HUES6 (cell line): Measurements from ENCODE around the gene RFTN2.

ENCODE experiments used
- H3K27ac ChIP-seq: 2 replicates; pipeline ENCODE4 v1.7.0; 2013; ENCODE audit warnings: low read depth, mild to moderate bottlenecking, low read length, inconsistent platforms
- H3K27me3 ChIP-seq: 2 replicates; pipeline ENCODE4 v1.6.1; 2013; ENCODE audit warnings: low read length; ENCODE audit not compliant: control insufficient read depth, insufficient read depth
- H3K36me3 ChIP-seq: 2 replicates; pipeline ENCODE4 v1.6.1; 2013; ENCODE audit warnings: low read length; ENCODE audit not compliant: control insufficient read depth, insufficient read depth
- H3K4me1 ChIP-seq: 2 replicates; pipeline ENCODE4 v1.6.1; 2013; ENCODE audit warnings: low read length; ENCODE audit not compliant: control insufficient read depth, insufficient read depth
- H3K4me3 ChIP-seq: 2 replicates; pipeline ENCODE4 v1.5.1; 2013; ENCODE audit warnings: low read depth, low read length
- H3K9ac ChIP-seq: one replicate; pipeline ENCODE4 v1.6.1; 2013; ENCODE audit warnings: mild to moderate bottlenecking, low read length
- H3K9me3 ChIP-seq: 2 replicates; pipeline ENCODE4 v1.6.1; 2013; ENCODE audit warnings: low read depth, low read length; ENCODE audit not compliant: control insufficient read depth, insufficient read depth

The RFTN2 gene

DNA sequence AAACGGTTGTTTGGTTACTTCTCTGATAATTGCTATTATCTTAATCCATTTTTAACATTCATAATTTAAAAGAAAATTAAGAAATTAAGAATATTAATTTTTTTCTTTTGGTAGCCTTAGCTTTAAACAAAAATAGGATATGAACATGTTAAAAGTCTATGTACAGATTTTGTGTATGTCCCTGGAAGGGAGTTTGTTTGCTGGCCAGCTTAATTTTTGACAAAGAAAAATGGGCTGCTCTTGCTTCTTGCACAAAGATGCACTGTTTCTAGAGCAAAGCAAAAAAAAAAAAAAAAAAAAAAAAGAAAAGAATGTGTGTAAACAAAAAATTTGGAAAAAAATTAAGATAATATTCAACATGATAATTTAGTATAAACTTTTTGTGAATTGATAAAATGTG, 1.3 kb downstream of the RFTN2 start:
- Histone ChIP-seq H3K27ac (no peak overlapping the region), H3K36me3 (no peaks in the 10 kb centered on the region), H3K9ac (no peak overlapping the region), H3K4me3 (peak overlapping the region; percentile 57; the same call in 1 of the 2 replicates), H3K27me3 (no peaks in the 10 kb centered on the region), H3K4me1 (peaks cover 22% of the 10 kb centered on the region), H3K9me3 (no peaks in the 10 kb centered on the region)

DNA sequence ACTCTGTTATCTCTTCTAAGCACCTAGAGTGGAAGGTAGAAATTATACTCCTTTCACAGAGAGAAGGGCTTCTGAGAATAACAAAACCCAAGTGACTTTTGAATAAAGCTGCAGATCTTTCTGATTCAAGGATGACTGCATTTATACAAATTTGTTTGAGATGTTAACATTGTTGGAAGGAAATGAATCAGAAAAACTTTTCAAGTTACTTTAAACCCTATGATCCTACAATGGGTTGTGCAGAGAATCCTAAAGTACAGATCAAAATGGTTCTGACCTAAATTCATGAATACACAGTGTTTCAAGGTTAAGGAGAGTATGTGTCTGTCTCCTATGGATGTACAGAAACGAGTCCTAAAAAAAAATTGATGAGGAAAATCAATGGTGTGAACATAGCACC, 1.8 kb downstream of the RFTN2 start:
- H3K36me3 ChIP-seq = no peaks in the 10 kb centered on the region
- H3K27ac ChIP-seq = no peak overlapping the region
- no peak overlapping the region for H3K9ac ChIP-seq
- no peaks in the 10 kb centered on the region for H3K27me3 ChIP-seq
- peaks cover 22% of the 10 kb centered on the region for H3K4me1 ChIP-seq
- H3K4me3 ChIP-seq = no peak overlapping the region; the same call in 1 of the 2 replicates
- no peaks in the 10 kb centered on the region for H3K9me3 ChIP-seq

DNA sequence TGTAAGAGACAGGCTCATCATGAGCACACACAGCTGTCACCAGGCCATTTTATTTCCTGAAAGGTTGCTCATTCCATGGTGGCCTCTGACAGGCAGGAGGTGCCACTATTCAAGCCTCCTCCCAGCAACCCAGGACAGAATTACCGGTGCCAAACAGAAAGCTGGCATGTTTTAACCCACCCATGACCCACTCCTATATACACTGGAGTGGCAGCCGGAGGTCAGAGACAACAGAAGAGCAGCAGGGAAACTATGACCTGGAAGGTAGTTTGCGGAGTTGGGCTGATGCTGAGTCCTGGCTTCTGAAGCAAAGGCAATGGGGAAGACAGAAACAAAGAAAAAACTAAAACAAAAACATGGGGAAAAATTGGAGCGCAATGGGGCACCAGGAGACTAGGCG, 2.3 kb downstream of the RFTN2 start:
- no peak overlapping the region for H3K27ac ChIP-seq
- peak overlapping the region; percentile 10; the same call in 1 of the 2 replicates for H3K4me3 ChIP-seq
- H3K27me3 ChIP-seq = no peaks in the 10 kb centered on the region
- no peak overlapping the region for H3K9ac ChIP-seq
- no peaks in the 10 kb centered on the region for H3K9me3 ChIP-seq
- peaks cover 22% of the 10 kb centered on the region for H3K4me1 ChIP-seq
- H3K36me3 ChIP-seq = no peaks in the 10 kb centered on the region

DNA sequence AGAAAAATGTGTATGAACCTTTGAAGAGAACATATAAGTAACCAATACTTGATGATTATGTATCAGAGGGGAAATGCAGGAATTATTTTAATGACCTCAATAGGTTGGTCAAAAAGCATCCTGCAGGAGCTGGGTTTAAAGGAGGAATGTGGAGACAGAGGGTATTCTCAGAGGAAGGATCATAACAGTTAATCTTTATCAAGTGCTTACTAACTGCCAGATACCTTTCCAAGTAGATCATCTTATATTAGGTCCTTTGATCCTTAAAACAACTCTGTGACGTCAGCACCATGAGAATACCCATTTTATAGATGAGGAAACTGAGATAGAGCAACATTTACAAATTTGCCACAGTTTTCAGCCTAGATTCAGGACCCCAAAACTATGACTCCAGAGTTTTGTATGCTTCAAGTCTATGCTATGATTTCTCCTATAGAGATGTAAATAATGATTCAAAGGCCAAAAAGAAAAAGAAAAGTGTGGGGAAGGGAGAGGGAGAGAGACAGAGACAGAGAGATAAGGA, 3.0 kb downstream of the RFTN2 start:
- Histone ChIP-seq H3K9me3 (no peaks in the 10 kb centered on the region), H3K27ac (no peak overlapping the region), H3K27me3 (no peaks in the 10 kb centered on the region), H3K9ac (no peak overlapping the region), H3K36me3 (no peaks in the 10 kb centered on the region), H3K4me3 (no peak overlapping the region), H3K4me1 (peaks cover 22% of the 10 kb centered on the region)

DNA sequence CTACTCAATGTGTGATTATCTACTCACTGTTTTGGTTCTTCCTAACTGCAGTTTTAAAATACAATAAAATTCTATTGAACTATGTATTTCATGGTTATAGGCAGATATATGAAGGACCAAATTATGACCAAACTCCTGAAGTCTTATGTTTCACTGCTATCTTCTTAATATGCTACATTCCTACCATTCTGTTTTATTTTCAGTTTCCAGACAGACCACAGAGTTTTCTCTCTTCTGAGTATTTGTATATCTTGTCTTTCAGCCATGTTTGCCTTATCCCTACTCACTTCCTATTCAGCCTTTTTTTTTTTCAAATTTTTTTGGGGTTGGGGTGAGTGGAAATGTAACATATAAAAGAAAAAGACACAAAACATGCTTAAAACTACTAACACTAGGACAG, 6.3 kb downstream of the RFTN2 start:
- no peaks in the 10 kb centered on the region for H3K27me3 ChIP-seq
- peaks cover 9% of the 10 kb centered on the region for H3K4me1 ChIP-seq
- H3K36me3 ChIP-seq = no peaks in the 10 kb centered on the region
- no peak overlapping the region for H3K9ac ChIP-seq
- H3K27ac ChIP-seq = no peak overlapping the region
- peaks cover 12% of the 10 kb centered on the region for H3K9me3 ChIP-seq
- H3K4me3 ChIP-seq = no peak overlapping the region

DNA sequence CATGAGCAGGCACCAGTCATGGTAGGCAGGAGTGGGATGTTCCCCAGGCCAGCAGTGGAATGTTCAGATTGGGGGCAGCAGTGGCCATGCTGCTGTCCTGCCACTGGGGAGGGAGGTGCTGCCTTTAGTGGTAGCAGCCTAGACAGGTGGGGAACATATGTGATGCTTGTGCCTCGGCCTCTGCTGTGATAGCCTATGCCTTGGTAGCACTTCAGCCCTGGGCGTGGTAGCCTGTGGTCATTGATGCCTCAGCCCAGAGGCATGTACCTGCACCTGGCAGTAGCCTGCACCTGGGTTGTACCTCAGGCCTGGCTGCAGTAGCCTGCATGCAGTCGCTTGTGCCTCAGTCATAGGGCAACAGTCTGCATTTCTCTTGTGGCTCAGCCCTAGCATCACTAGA, 7.1 kb downstream of the RFTN2 start:
- no peak overlapping the region for H3K9ac ChIP-seq
- no peaks in the 10 kb centered on the region for H3K27me3 ChIP-seq
- H3K27ac ChIP-seq = no peak overlapping the region
- H3K36me3 ChIP-seq = no peaks in the 10 kb centered on the region
- H3K9me3 ChIP-seq = peaks cover 12% of the 10 kb centered on the region
- no peak overlapping the region for H3K4me3 ChIP-seq
- peaks cover 3% of the 10 kb centered on the region for H3K4me1 ChIP-seq

DNA sequence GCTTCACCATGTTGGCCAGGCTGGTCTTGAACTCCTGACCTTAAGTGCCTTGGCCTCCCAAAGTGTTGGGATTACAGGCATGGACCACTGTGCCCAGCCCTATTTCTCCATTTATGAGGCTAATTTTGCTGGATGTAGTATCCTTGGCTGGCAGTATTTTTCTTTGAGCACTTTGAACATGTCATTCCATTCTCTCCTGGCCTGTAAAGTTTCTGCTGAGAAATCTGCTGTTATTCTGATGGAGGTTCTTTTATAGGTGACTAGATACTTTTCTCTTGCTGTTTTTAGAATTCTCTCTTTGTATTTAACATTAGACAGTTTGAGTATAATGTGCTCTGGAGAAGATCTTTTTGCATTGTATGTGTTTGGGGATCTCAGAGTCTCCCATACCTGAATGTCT, 9.1 kb downstream of the RFTN2 start:
- no peaks in the 10 kb centered on the region for H3K36me3 ChIP-seq
- peaks cover 5% of the 10 kb centered on the region; the same call in 1 of the 2 replicates for H3K4me1 ChIP-seq
- H3K27ac ChIP-seq = no peak overlapping the region
- peaks cover 12% of the 10 kb centered on the region for H3K9me3 ChIP-seq
- no peaks in the 10 kb centered on the region for H3K27me3 ChIP-seq
- H3K9ac ChIP-seq = no peak overlapping the region
- no peak overlapping the region for H3K4me3 ChIP-seq

DNA sequence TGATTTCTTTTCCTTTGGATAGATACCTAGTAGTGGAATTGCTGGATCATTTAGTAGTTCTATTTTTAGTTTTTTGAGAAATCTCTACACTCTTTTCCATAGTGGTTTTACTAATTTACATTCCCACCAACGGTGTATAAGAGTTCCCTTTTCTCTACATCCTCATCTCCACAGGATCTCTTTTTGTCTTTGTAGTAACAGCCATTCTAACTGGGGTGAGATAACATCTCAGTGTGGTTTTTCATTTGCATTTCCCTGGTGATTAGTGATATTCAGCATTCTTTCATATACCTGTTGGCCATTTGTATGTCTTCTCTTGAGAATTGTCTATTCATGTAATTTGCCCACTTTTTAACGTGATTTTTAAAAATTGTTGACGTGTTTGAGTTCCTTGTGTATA, 13.8 kb downstream of the RFTN2 start:
- peaks cover 12% of the 10 kb centered on the region for H3K9me3 ChIP-seq
- H3K27ac ChIP-seq = no peak overlapping the region
- no peak overlapping the region for H3K4me3 ChIP-seq

DNA sequence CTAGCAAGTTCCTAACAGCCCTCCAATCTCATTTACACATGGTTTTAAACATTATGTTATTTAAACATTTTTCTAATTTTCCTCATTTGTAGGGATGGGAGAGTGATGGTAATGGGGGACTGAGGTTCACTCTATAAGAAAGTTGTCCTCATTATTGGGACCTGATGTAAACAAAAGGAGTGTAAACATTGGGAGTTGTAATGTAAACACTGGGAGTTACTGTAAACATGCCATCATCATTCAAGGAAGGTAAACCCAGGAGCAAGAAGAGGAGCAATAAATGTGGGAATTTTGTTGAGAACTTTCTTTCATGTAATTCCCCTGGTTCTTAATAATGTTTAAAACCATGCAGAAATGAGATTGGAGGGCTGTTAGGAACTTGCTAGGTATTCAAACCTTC, 17.8 kb downstream of the RFTN2 start:
- peak overlapping the region; percentile 20; the same call in 1 of the 2 replicates for H3K4me3 ChIP-seq
- no peak overlapping the region for H3K9ac ChIP-seq
- H3K9me3 ChIP-seq = no peaks in the 10 kb centered on the region
- H3K27ac ChIP-seq = no peak overlapping the region
- H3K4me1 ChIP-seq = peaks cover 14% of the 10 kb centered on the region
- no peaks in the 10 kb centered on the region for H3K27me3 ChIP-seq
- no peaks in the 10 kb centered on the region for H3K36me3 ChIP-seq

More for the DNA sequence above, 13.8 kb downstream of the RFTN2 start:
- no peak overlapping the region for H3K9ac ChIP-seq
- H3K36me3 ChIP-seq = no peaks in the 10 kb centered on the region
- H3K27me3 ChIP-seq = no peaks in the 10 kb centered on the region
- peaks cover 14% of the 10 kb centered on the region for H3K4me1 ChIP-seq

DNA sequence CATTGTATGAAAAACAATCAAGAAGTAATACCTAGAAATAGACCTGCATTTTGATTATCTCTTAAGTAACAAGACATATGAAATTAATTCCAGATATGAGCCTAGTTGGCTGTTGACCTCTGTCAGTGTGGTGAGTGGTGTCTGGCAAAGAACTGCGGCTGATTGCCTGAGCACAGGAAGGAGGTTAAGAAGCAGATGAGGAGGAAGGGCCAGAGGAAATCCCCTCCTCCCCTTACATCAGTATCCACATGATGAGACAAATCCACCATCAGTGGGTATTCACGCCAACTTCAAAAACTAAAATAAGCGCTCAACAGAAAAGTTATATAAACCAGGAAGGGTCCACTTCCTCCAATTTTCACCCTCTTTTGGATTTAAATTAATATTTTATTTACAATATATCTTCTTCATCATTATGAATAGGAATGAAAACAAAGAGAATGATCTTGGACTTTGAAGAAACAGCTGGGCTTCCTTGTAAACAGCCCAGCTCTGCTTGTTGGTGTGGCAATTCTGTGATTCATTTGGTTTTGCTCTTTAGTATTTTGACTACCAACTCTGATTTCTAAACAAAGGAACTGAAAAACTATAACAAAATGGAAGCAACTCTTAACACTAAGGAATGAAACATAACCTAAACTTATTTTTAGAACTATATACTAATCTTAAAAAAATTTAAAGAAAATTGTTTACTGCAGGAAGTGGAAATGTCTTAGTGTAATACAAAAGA, 27.3 kb downstream of the RFTN2 start:
- no peak overlapping the region for H3K27ac ChIP-seq
- H3K4me3 ChIP-seq = no peak overlapping the region

DNA sequence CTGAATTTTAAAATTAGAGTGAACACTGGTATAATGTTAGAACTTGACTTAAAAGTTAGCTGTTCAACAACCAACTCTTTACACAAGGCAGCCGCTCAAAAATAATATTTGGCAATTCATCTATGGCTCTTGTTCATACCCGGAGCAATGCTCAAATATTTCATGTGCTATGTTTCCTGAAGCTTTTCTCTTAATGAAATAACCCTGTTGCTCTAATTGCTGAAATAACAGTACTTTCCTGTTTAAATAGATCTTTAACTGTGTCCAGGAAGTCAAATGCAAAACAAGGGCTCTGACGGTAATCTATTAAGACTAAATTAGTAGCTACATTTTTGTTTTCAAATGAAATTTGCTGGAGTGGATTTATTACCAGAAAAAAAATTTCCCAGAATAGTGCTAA, 33.7 kb downstream of the RFTN2 start:
- Histone ChIP-seq H3K9me3 (peaks cover 3% of the 10 kb centered on the region; the same call in 1 of the 2 replicates), H3K27ac (no peak overlapping the region), H3K4me3 (no peak overlapping the region)

More for the DNA sequence above, 27.3 kb downstream of the RFTN2 start:
- Histone ChIP-seq H3K27me3 (no peaks in the 10 kb centered on the region), H3K36me3 (peaks cover 3% of the 10 kb centered on the region; the same call in 1 of the 2 replicates), H3K9me3 (peaks cover 3% of the 10 kb centered on the region; the same call in 1 of the 2 replicates), H3K9ac (no peak overlapping the region), H3K4me1 (no peaks in the 10 kb centered on the region)

More for the DNA sequence above, 33.7 kb downstream of the RFTN2 start:
- H3K4me1 ChIP-seq = peaks cover 4% of the 10 kb centered on the region; the same call in 1 of the 2 replicates
- no peaks in the 10 kb centered on the region for H3K27me3 ChIP-seq
- peaks cover 8% of the 10 kb centered on the region; the same call in 1 of the 2 replicates for H3K36me3 ChIP-seq
- H3K9ac ChIP-seq = no peak overlapping the region
